Prostate gland (tissue), 2 donors: ENCODE data around the gene PFN2.
A peak's percentile ranks its signal among the peaks of the same experiment; 100 is the strongest.

Experiments
- POLR2A ChIP-seq: fragments of 450-650 bp; IDR thresholded peaks from one replicate; pipeline ENCODE4 v1.6.1; 2016; ENCODE audit warnings: antibody characterized with exemption, mild to moderate bottlenecking
- POLR2AphosphoS5 ChIP-seq: sonication (generic); formaldehyde crosslinking; IDR thresholded peaks from one replicate; pipeline ENCODE4 v1.6.1; 2017; ENCODE audit warnings: antibody characterized with exemption
- TF ChIP-seq, protein P1 (sequence below), 4 experiments: fragments of 200-600 bp in 2 of 4; fragments of 450-650 bp in 2 of 4; sonication (generic) in 2 of 4; IDR thresholded peaks; 1 replicate in 3 of 4; 2 replicates in 1 of 4; pipeline ENCODE4 v1.5.1; 2016 to 2019; ENCODE audit warnings: antibody characterized with exemption in 4 of 4, mild to moderate bottlenecking in 2 of 4, moderate library complexity in 2 of 4

DNA sequence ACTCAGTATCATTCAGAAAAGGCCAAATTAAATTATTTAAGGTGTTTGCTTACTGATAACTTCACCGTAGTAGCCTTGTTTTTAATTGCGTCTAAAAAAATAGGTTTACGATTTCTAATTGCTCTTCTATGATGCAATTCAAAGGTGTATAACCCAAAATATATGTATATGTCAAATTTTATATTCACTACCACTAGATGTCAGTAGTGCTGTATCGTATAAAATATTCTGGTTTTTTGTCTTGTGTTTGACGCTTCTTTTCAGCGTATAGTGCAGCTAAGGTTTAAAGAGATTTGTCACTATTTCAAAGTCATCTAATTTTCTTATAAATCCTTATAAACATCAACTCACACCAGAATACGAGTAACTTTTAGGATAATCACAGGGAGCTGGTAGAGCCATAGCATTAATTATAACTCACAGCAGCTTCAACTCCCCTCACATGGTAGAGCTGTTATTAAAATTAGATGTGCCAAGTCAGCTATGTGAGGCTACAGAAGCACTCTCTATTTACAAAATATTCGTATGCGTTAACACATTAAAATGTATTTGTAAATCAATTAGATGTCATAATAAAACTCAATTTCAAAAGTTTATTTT lies 3.5 kb downstream of the PFN2 start:
- TF ChIP-seq, protein P1, sequence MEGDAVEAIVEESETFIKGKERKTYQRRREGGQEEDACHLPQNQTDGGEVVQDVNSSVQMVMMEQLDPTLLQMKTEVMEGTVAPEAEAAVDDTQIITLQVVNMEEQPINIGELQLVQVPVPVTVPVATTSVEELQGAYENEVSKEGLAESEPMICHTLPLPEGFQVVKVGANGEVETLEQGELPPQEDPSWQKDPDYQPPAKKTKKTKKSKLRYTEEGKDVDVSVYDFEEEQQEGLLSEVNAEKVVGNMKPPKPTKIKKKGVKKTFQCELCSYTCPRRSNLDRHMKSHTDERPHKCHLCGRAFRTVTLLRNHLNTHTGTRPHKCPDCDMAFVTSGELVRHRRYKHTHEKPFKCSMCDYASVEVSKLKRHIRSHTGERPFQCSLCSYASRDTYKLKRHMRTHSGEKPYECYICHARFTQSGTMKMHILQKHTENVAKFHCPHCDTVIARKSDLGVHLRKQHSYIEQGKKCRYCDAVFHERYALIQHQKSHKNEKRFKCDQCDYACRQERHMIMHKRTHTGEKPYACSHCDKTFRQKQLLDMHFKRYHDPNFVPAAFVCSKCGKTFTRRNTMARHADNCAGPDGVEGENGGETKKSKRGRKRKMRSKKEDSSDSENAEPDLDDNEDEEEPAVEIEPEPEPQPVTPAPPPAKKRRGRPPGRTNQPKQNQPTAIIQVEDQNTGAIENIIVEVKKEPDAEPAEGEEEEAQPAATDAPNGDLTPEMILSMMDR (IDR thresholded peaks at IDR 0.05) = peak; percentile 43 to 81 (median 69)
- TF ChIP-seq POLR2AphosphoS5 = no peak
- TF ChIP-seq POLR2A = no peak
